GM23248 (cell line): ENCODE measurements around the gene MTURN. TPM values are rescaled to one million over a fixed set of nuclear protein-coding genes. Genes with fewer than 3 reads are reported as not detected.

Source experiments
- DNase-seq: peaks from one replicate; pipeline ENCODE4 v3.0.0-alpha.2; 2015
- H2AFZ ChIP-seq: fragments of 200-600 bp; sonication (generic); 2 replicates; pipeline ENCODE4 v1.6.1; 2016; ENCODE audit warnings: antibody characterized with exemption
- H3F3A ChIP-seq: fragments of 200-600 bp; sonication (generic); 2 replicates; pipeline ENCODE4 v1.6.1; 2016; ENCODE audit warnings: mild to moderate bottlenecking, antibody characterized with exemption, mixed run types; ENCODE audit not compliant: insufficient read depth
- H3K27ac ChIP-seq: fragments of 200-600 bp; sonication (generic); 2 replicates; pipeline ENCODE4 v1.5.1; 2016; ENCODE audit warnings: mild to moderate bottlenecking
- H3K27me3 ChIP-seq: fragments of 200-600 bp; sonication (generic); replicated peaks from 2 replicates; pipeline ENCODE4 v1.6.1; 2016; ENCODE audit warnings: mild to moderate bottlenecking; ENCODE audit not compliant: insufficient read depth
- H3K36me3 ChIP-seq: fragments of 200-600 bp; sonication (generic); 2 replicates; pipeline ENCODE4 v1.6.1; 2016; ENCODE audit warnings: low read depth, mild to moderate bottlenecking
- H3K4me1 ChIP-seq: fragments of 200-600 bp; sonication (generic); 2 replicates; pipeline ENCODE4 v1.6.1; 2016; ENCODE audit warnings: mild to moderate bottlenecking; ENCODE audit not compliant: insufficient read depth
- H3K4me2 ChIP-seq: fragments of 200-600 bp; sonication (generic); one replicate; pipeline ENCODE4 v1.6.1; 2016; ENCODE audit warnings: mild to moderate bottlenecking; ENCODE audit not compliant: unreplicated experiment
- H3K4me3 ChIP-seq: fragments of 200-600 bp; sonication (generic); 2 replicates; pipeline ENCODE4 v1.5.1; 2016; ENCODE audit warnings: mild to moderate bottlenecking
- H3K79me2 ChIP-seq: fragments of 200-600 bp; sonication (generic); 2 replicates; pipeline ENCODE4 v1.6.1; 2016; ENCODE audit warnings: mild to moderate bottlenecking; ENCODE audit not compliant: insufficient read depth
- H3K9ac ChIP-seq: fragments of 200-600 bp; sonication (generic); 2 replicates; pipeline ENCODE4 v1.6.1; 2016; ENCODE audit warnings: mild to moderate bottlenecking
- H3K9me2 ChIP-seq: fragments of 200-600 bp; sonication (generic); 2 replicates; pipeline ENCODE4 v1.6.1; 2016; ENCODE audit warnings: mixed run types, mild to moderate bottlenecking, moderate library complexity; ENCODE audit not compliant: insufficient read depth
- H3K9me3 ChIP-seq: fragments of 200-600 bp; sonication (generic); one replicate; pipeline ENCODE4 v1.6.1; 2017; ENCODE audit warnings: low read depth
- H4K20me1 ChIP-seq: fragments of 200-600 bp; sonication (generic); 2 replicates; pipeline ENCODE4 v1.6.0; 2016; ENCODE audit not compliant: insufficient read depth
- EZH2 ChIP-seq: fragments of 200-600 bp; sonication (generic); IDR thresholded peaks from 2 replicates; pipeline ENCODE4 v1.6.1; 2018; ENCODE audit warnings: antibody characterized with exemption, mild to moderate bottlenecking; ENCODE audit not compliant: insufficient read depth, poor library complexity, severe bottlenecking
- EZH2phosphoT487 ChIP-seq: fragments of 200-600 bp; sonication (generic); IDR thresholded peaks from 2 replicates; pipeline ENCODE4 v1.6.1; 2018; ENCODE audit warnings: antibody characterized with exemption, moderate library complexity, mild to moderate bottlenecking, low read depth; ENCODE audit not compliant: insufficient read depth
- WGBS, 2 experiments: methylation state at CpG; one replicate each; pipeline ENCODE4 v1.1.6; 2015 to 2017; ENCODE audit warnings: low lambda C conversion rate in 2 of 2, low coverage in 1 of 2; ENCODE audit errors: missing lambda C conversion rate in 2 of 2; 5-methylcytosine and 5-hydroxymethylcytosine counted together
- in situ Hi-C: fragments of 300-500 bp; cut with MboI; formaldehyde crosslinking; loops from 2 replicates; pipeline ENCODE4 v1.15.0; 2020
- polyA plus RNA-seq: library from polyadenylated mRNA; unstranded; fragments of >200 nt; fragmentation: Nextera tagmentation; extraction: Ambion mirVana; gene quantifications from 2 replicates; pipeline ENCODE4 v1.2.1, GENCODE V29; 2016
- total RNA-seq: library from RNA; depleted of rRNA; stranded (reverse); fragments of >200 nt; shearing (Covaris generic); gene quantifications from 2 replicates; pipeline ENCODE4 v1.2.3, GENCODE V29; 2014

The MTURN gene
- total and polyA plus RNA-seq, 2 experiments from 2014 or later, result 15.9 to 22.5 TPM

DNA sequence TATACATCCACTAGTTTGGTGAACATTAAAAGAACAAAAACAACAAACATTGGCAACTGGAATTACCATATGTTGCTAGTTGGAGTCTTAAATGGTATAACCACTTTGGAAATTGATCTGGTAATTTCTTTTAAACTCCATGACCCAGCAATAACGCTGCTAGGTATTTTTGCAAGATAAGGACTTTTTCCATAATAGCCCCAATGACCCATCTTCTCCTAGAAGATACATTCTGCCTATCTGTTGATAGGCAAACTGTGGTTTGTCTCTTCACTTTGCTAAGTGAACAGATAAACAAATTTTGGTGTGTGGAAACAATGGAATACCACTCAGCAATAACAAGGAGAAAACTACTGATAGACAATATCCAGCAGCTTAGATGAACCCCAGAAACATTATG, 30.6 kb upstream of the MTURN start:
- Histone ChIP-seq H3K27me3 (no peaks in the 10 kb centered on the region), H3F3A (no peaks in the 10 kb centered on the region), H4K20me1 (no peaks in the 10 kb centered on the region), H3K9me3 (no peaks in the 10 kb centered on the region), H3K36me3 (no peaks in the 10 kb centered on the region), H3K4me1 (no peaks in the 10 kb centered on the region), H3K79me2 (no peaks in the 10 kb centered on the region), H2AFZ (no peak overlapping the region), H3K27ac (no peak overlapping the region), H3K9me2 (no peaks in the 10 kb centered on the region), H3K9ac (no peak overlapping the region), H3K4me2 (no peak overlapping the region), H3K4me3 (no peak overlapping the region)
- no peak for DNase-seq
- TF ChIP-seq EZH2phosphoT487, result no peak
- no peak for TF ChIP-seq EZH2
- in situ Hi-C loops, result no loop called here
- 90 to 98% methylated on average over 1 of the region's 1 CpG for WGBS, 2 experiments

DNA sequence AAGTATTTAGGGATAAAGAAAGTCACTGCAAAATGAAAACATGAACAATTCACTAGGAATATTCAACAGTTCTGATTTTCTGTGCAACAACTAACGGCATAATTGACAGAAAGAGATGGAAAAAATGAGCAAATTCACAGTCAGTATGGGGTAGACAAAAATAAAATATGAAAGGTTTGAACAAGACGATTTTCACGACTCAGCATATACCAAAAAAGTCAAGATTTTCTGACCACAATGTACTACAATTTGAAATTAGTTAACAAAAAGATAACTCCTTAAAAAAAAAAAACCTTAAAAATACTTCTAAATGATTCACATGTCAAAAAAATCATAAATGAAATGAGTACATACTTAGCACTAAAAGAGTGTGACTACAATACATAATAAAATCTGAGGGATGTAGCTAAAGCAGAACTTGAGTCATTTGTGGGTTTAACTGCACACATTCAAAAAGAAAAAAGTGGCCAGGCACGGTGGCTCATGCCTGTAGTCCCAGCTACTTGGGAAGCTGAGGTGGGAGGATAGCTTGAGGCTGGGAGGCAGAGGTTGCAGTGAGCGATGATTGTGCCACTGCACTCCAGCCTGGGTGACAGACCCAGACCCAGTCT, 22.6 kb upstream of the MTURN start:
- no peak overlapping the region for H2AFZ ChIP-seq

DNA sequence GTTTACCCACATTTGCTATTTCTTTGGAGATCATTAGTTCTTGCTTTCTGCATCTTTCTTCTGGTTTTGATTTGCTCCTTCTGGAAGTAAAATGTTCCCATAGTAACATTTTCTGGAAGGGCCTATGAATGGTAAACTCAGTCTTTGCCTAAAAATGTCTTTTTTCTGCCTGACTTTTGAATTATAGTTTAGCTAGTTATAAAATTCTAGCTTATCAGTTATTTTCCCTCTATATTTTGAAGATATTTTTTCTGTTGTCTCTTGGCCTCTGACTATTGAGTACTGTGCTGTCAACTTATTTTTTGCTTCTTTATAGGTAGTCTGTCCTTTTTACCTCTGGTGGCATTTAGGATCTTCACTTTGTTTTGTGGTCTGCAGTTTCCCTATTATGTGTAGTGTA, 21.6 kb upstream of the MTURN start:
- Histone ChIP-seq H4K20me1 (no peaks in the 10 kb centered on the region), H3K9ac (no peak overlapping the region), H3K9me3 (no peaks in the 10 kb centered on the region), H2AFZ (no peak overlapping the region), H3K27ac (no peak overlapping the region), H3K79me2 (no peaks in the 10 kb centered on the region), H3K36me3 (no peaks in the 10 kb centered on the region), H3K27me3 (no peaks in the 10 kb centered on the region), H3K4me2 (no peak overlapping the region), H3K4me3 (no peak overlapping the region), H3K4me1 (peaks cover 18% of the 10 kb centered on the region), H3F3A (peaks cover 26% of the 10 kb centered on the region), H3K9me2 (no peaks in the 10 kb centered on the region)
- no peak for TF ChIP-seq EZH2
- TF ChIP-seq EZH2phosphoT487, result no peak
- no peak for DNase-seq
- in situ Hi-C loops, result no loop called here

More for the DNA sequence above, 22.6 kb upstream of the MTURN start:
- Histone ChIP-seq H3K9ac (no peak overlapping the region), H3K36me3 (no peaks in the 10 kb centered on the region), H3K4me1 (peaks cover 8% of the 10 kb centered on the region), H4K20me1 (no peaks in the 10 kb centered on the region), H3K79me2 (no peaks in the 10 kb centered on the region), H3K27me3 (no peaks in the 10 kb centered on the region), H3K9me2 (no peaks in the 10 kb centered on the region), H3K4me3 (no peak overlapping the region), H3F3A (peaks cover 23% of the 10 kb centered on the region), H3K27ac (no peak overlapping the region), H3K4me2 (no peak overlapping the region), H3K9me3 (no peaks in the 10 kb centered on the region)
- DNase-seq, result no peak
- WGBS, 2 experiments, result 79 to 80% methylated on average over 5 of the region's 5 CpGs
- TF ChIP-seq EZH2phosphoT487, result no peak
- TF ChIP-seq EZH2, result no peak
- in situ Hi-C loops, result no loop called here

DNA sequence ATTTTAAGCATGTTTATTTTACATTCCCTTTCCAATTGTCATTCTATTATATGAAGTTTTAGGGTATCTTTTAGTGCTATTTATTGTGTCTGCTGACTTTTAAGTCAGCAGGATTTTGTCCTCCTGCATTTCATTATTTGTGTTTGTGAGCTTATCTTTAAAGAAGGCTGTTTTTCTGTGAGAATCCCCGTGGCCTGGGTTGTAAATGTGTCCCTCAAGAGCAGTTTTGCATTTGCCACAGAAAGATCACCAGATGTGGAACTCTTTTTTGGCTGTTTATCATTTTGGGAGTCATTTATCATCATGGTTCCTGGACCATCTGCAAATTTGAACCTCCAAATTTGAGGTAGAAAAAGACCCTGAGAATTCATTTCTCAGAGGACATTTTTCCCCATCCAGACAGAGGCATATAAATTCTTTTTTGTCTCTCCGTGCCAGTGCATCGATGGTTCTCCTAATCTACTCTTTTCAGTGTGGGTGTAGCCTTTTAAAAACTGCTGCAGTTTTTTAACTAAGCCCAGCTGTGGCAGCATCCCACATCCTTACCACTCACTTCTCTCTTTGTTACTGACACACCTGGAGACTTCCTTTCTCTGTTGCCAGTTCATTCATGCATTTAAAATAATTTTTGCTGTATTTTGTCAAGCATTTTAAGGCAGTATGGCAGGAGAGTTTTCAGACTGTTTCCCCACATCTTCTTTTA, 20.1 kb upstream of the MTURN start:
- DNase-seq, result no peak

More for the DNA sequence above, 20.1 kb upstream of the MTURN start:
- Histone ChIP-seq H4K20me1 (no peaks in the 10 kb centered on the region), H3K4me3 (no peak overlapping the region), H3K36me3 (no peaks in the 10 kb centered on the region), H3K9me3 (no peaks in the 10 kb centered on the region), H2AFZ (no peak overlapping the region), H3K4me1 (peaks cover 18% of the 10 kb centered on the region), H3K4me2 (no peak overlapping the region), H3F3A (peaks cover 26% of the 10 kb centered on the region), H3K27ac (no peak overlapping the region), H3K9me2 (no peaks in the 10 kb centered on the region), H3K9ac (no peak overlapping the region), H3K27me3 (no peaks in the 10 kb centered on the region), H3K79me2 (no peaks in the 10 kb centered on the region)
- TF ChIP-seq EZH2phosphoT487 (no peak), EZH2 (no peak)
- in situ Hi-C loops, result no loop called here
- WGBS, 2 experiments, result 14% methylated on average over 3 of the region's 3 CpGs
